ENCODE data around the gene HACD2. TPM values are rescaled to one million over a fixed set of nuclear protein-coding genes. Genes with fewer than 3 reads are reported as not detected.
A peak's percentile ranks its signal among the peaks of the same experiment; 100 is the strongest.

HACD2 gene
- polyA plus RNA-seq, 1 donor from 2014 or later: 23.9 TPM

DNA sequence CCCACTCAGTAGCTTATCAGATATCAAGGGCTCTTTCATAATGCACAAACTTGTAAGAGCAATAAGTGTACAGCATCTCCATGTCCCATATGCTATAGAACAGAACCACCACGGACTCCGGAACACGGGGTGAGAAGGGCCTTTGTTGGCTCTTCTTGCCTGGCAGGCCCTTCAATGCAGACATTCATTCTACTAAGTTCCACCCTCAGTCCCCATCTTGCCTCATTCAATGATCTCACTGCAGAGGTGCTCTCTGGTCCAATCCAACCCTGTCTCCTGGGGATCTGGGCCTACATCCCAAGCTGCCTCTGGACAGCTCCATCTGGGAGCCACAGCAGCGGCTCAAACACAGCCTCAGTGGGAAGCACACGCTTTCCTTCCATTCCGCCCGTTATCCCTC is 16.8 kb downstream of the HACD2 start:
- no peak overlapping the region for H3K4me3 Mint-ChIP-seq
- H3K27ac Mint-ChIP-seq: no peak overlapping the region
- H3K27me3 Mint-ChIP-seq: no peaks in the 10 kb centered on the region
- peaks cover 9% of the 10 kb centered on the region for H3K36me3 Mint-ChIP-seq
- peaks cover 3 to 12% (median 6%) of the 10 kb centered on the region in 3 donors for H3K4me1 Mint-ChIP-seq
- H3K9me3 Mint-ChIP-seq: no peaks in the 10 kb centered on the region

DNA sequence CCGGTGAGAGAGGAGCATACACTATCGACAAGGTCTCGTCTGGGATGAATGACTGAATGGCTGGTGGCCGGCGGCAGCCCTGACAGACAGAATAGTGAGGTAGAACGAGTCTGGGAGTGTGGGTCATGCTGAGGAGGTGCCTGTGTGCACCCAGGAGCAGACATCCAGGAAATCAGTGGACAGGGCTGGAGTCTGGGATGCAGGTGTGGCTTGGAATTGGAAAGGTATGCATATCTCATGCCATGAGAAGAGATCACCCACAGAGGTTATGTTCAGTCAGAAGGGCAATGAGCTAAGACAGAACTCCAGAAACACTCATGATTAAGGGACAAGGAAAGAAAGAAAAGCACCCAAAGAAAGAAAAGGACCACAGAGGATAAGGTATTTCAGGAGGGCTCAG is 20.8 kb downstream of the HACD2 start:
- H3K9me3 Mint-ChIP-seq: no peaks in the 10 kb centered on the region
- H3K4me1 Mint-ChIP-seq: peaks cover 2 to 7% (median 5%) of the 10 kb centered on the region in 3 donors
- peaks cover 5% of the 10 kb centered on the region for H3K36me3 Mint-ChIP-seq
- no peak overlapping the region for H3K27ac Mint-ChIP-seq
- no peak overlapping the region for H3K4me3 Mint-ChIP-seq
- no peaks in the 10 kb centered on the region for H3K27me3 Mint-ChIP-seq

- Mint-ChIP-seq H3K36me3 (peaks cover 2% of the 10 kb centered on the region), H3K27ac (no peak overlapping the region), H3K27me3 (no peaks in the 10 kb centered on the region), H3K4me3 (no peak overlapping the region), H3K4me1 (peaks cover 3 to 8% (median 5%) of the 10 kb centered on the region in 3 donors), H3K9me3 (no peaks in the 10 kb centered on the region)
These were observed 22.3 kb downstream of the HACD2 start for GRCh38 chr3:123562547-123562946.

DNA sequence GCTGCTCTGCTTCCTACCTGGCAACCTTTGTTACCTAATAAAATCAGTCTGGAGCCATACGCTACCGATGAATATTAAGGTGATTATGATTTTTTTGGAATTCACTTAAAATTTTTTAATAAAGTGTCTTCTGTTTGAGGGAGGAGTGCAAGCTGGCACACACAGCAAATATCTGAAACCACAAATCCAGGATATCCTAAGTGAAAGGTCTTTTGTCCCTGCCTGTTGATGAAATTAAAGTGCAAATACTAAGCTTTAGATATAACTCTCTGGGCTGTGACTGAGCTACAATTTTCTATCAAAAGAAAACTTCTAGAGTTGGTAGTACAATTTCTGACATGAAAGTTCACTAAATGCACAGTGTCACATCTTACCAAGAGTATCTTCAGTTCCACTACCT is 23.7 kb downstream of the HACD2 start:
- Mint-ChIP-seq H3K4me1 (peaks cover 3 to 8% (median 5%) of the 10 kb centered on the region in 3 donors), H3K27ac (peak overlapping the region in 1 of 3 donors; percentile 84), H3K27me3 (no peaks in the 10 kb centered on the region), H3K4me3 (no peak overlapping the region), H3K36me3 (peaks cover 7% of the 10 kb centered on the region), H3K9me3 (no peaks in the 10 kb centered on the region)

GRCh38 chr3:123559040-123559861 is 25.6 kb downstream of the HACD2 start:
- no peak overlapping the region for H3K4me3 Mint-ChIP-seq
- H3K9me3 Mint-ChIP-seq: peaks cover 4% of the 10 kb centered on the region in 3 donors
- H3K27ac Mint-ChIP-seq: no peak overlapping the region
- peaks cover 12% of the 10 kb centered on the region for H3K36me3 Mint-ChIP-seq
- no peaks in the 10 kb centered on the region for H3K27me3 Mint-ChIP-seq
- peaks cover 3 to 8% (median 5%) of the 10 kb centered on the region in 3 donors for H3K4me1 Mint-ChIP-seq

- H3K36me3 Mint-ChIP-seq: peaks cover 19% of the 10 kb centered on the region
- H3K4me1 Mint-ChIP-seq: peaks cover 0 to 2% (median 0%) of the 10 kb centered on the region in 3 donors
- no peak overlapping the region for H3K4me3 Mint-ChIP-seq
- no peak overlapping the region for H3K27ac Mint-ChIP-seq
- H3K9me3 Mint-ChIP-seq: peaks cover 4 to 11% (median 4%) of the 10 kb centered on the region in 3 donors
- no peaks in the 10 kb centered on the region for H3K27me3 Mint-ChIP-seq
These were observed 31.3 kb downstream of the HACD2 start for GRCh38 chr3:123553536-123553935.

- H3K27ac Mint-ChIP-seq: no peak overlapping the region
- peaks cover 19% of the 10 kb centered on the region for H3K36me3 Mint-ChIP-seq
- H3K9me3 Mint-ChIP-seq: peaks cover 4 to 11% (median 4%) of the 10 kb centered on the region in 3 donors
- no peaks in the 10 kb centered on the region for H3K27me3 Mint-ChIP-seq
- no peak overlapping the region for H3K4me3 Mint-ChIP-seq
- H3K4me1 Mint-ChIP-seq: peaks cover 0 to 2% (median 0%) of the 10 kb centered on the region in 3 donors
These were observed 32.1 kb downstream of the HACD2 start for GRCh38 chr3:123552768-123553167.

DNA sequence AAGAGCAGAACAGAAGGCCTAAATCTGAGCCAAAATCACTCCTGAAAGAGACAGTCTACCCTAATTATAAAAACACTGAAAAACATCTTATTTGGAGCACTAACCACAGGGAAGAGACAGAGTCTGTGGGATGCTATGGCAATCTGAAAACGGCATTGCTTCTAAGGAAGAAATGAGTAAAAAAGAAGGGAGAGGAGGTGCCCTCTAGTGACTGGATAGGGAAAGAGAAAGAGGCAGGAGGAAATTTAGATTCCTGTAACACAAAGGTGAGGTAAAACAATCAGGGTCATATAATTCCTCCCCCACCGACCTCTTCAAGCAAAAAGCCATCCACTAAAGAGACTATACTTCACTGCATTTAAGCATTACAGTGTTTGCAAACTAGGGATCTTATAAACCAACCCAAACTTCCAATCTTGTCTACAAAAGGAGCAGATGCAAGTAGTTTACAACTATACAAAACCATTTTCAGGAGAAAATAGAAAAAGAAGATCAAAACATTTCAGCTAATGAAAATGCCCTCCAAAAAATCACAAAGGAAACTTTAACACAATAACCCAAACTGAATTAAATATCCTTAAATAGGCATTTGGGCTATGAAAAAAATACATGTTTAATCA is 32.6 kb downstream of the HACD2 start:
- Mint-ChIP-seq H3K27ac (no peak overlapping the region), H3K4me3 (no peak overlapping the region), H3K27me3 (no peaks in the 10 kb centered on the region), H3K9me3 (peaks cover 4 to 11% (median 4%) of the 10 kb centered on the region in 3 donors), H3K36me3 (peaks cover 19% of the 10 kb centered on the region), H3K4me1 (peaks cover 0 to 2% (median 0%) of the 10 kb centered on the region in 3 donors)

DNA sequence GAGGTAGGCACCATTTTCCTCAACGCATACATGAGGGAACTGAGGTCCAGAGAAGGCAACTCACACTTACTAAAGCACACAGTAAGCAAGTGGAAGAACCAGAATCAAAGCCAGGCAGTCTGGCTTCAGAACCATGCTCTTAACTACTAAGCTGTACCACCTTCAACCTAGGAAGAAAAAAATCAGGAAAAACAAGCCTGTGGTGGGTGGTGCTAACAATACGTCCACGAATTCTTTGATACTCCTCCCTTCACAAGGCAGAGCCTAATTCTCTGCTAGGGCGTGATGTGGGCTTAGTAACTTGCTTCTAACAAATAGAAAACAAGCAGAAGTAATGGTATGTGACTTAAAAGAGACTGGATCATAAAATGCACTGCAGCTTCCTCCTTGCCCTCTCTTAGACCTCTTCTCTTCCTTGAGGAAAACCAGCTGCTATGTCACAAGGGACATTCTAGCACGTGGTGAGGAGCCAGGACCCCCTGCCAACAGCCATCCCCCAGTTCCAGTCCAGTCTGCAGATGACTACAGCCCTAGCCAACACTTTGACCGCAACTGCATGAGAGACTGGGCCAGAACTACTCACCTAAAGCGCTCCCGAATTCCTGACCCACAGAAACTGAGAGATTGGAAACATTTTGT is 36.9 kb downstream of the HACD2 start:
- H3K27ac Mint-ChIP-seq: no peak overlapping the region
- peaks cover 0 to 7% (median 0%) of the 10 kb centered on the region in 3 donors for H3K9me3 Mint-ChIP-seq
- peaks cover 4% of the 10 kb centered on the region for H3K36me3 Mint-ChIP-seq
- peaks cover 0 to 2% (median 0%) of the 10 kb centered on the region in 3 donors for H3K4me1 Mint-ChIP-seq
- no peaks in the 10 kb centered on the region for H3K27me3 Mint-ChIP-seq
- no peak overlapping the region for H3K4me3 Mint-ChIP-seq

GRCh38 chr3:123546133-123546755 is 38.6 kb downstream of the HACD2 start:
- peaks cover 6% of the 10 kb centered on the region for H3K36me3 Mint-ChIP-seq
- no peak overlapping the region for H3K27ac Mint-ChIP-seq
- no peaks in the 10 kb centered on the region for H3K4me1 Mint-ChIP-seq
- no peaks in the 10 kb centered on the region for H3K27me3 Mint-ChIP-seq
- H3K4me3 Mint-ChIP-seq: no peak overlapping the region
- H3K9me3 Mint-ChIP-seq: no peaks in the 10 kb centered on the region

GRCh38 chr3:123543950-123544349 is 40.9 kb downstream of the HACD2 start:
- Mint-ChIP-seq H3K27me3 (no peaks in the 10 kb centered on the region), H3K36me3 (peaks cover 2% of the 10 kb centered on the region), H3K4me3 (no peak overlapping the region), H3K27ac (no peak overlapping the region), H3K4me1 (peaks cover 0 to 1% (median 0%) of the 10 kb centered on the region in 3 donors), H3K9me3 (no peaks in the 10 kb centered on the region)

GRCh38 chr3:123540285-123540684 is 44.6 kb downstream of the HACD2 start:
- Mint-ChIP-seq H3K27ac (no peak overlapping the region), H3K4me3 (no peak overlapping the region), H3K36me3 (peaks cover 2% of the 10 kb centered on the region), H3K4me1 (peaks cover 3 to 7% (median 6%) of the 10 kb centered on the region in 3 donors), H3K27me3 (no peaks in the 10 kb centered on the region), H3K9me3 (no peaks in the 10 kb centered on the region)

GRCh38 chr3:123536153-123536895 is 48.5 kb downstream of the HACD2 start:
- Mint-ChIP-seq H3K27me3 (no peaks in the 10 kb centered on the region), H3K36me3 (no peaks in the 10 kb centered on the region), H3K4me3 (no peak overlapping the region), H3K27ac (peak overlapping the region in 1 of 3 donors; percentile 36), H3K9me3 (no peaks in the 10 kb centered on the region), H3K4me1 (peaks cover 3 to 7% (median 6%) of the 10 kb centered on the region in 3 donors)

DNA sequence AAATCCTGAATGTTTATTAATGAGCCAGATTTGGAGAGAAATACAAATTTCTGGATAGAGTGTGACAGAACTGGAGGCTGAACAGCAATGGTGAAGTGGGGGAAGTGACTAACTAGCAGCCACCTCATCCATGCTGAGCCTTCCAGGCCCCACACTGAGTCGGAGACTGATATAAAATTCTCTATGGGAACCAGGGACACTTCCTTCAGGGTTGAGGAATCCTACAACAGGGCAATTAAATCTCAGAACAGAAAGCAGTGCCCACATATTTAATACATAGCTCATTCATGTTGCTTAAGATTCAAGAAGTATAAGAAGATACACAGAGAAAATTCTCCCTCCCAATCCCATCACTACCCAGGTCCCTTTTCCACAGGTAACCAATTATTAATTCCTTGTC is 49.3 kb downstream of the HACD2 start:
- H3K27ac Mint-ChIP-seq: no peak overlapping the region
- H3K9me3 Mint-ChIP-seq: no peaks in the 10 kb centered on the region
- H3K27me3 Mint-ChIP-seq: no peaks in the 10 kb centered on the region
- H3K4me1 Mint-ChIP-seq: peaks cover 3 to 7% (median 6%) of the 10 kb centered on the region in 3 donors
- peaks cover 1% of the 10 kb centered on the region for H3K36me3 Mint-ChIP-seq
- no peak overlapping the region for H3K4me3 Mint-ChIP-seq
